K562 (cell line): Measurements from ENCODE around the gene FEN1.

Experiments
- CTCF ChIP-seq, 3 experiments: IDR thresholded peaks in 2 of 3; conservative IDR thresholded peaks in 1 of 3; 2 replicates each; pipeline ENCODE4 v1.5.1; 2011 to 2012; ENCODE audit warnings: low read length in 3 of 3, mild to moderate bottlenecking in 3 of 3, control low read depth in 2 of 3, improper control_type of control experiment in 1 of 3, inconsistent platforms in 1 of 3, low read depth in 1 of 3, mixed read lengths in 1 of 3, moderate library complexity in 1 of 3; ENCODE audit not compliant: insufficient read depth in 2 of 3
- IRF1 ChIP-seq: sonication (generic); formaldehyde crosslinking; IDR thresholded peaks from 2 replicates; pipeline ENCODE4 v1.8.0; 2022; ENCODE audit warnings: missing genetic modification reagents, mild to moderate bottlenecking, borderline replicate concordance
- MAFK ChIP-seq: IDR thresholded peaks from 2 replicates; pipeline ENCODE4 v1.6.1; 2011; ENCODE audit warnings: low read length, improper control_type of control experiment
- NUFIP1 ChIP-seq: fragments of 450-650 bp; IDR thresholded peaks from 2 replicates; pipeline ENCODE4 v1.6.1; 2018; ENCODE audit not compliant: partially characterized antibody
- PHB2 ChIP-seq: fragments of 450-650 bp; IDR thresholded peaks from 2 replicates; pipeline ENCODE4 v1.6.1; 2017; ENCODE audit warnings: low read depth
- POLR2AphosphoS5 ChIP-seq: IDR thresholded peaks from 2 replicates; pipeline ENCODE4 v1.6.1; 2011; ENCODE audit warnings: mild to moderate bottlenecking, low read depth, low read length, moderate library complexity; ENCODE audit not compliant: control insufficient read depth, insufficient read depth
- SETDB1 ChIP-seq: IDR thresholded peaks from one replicate; pipeline ENCODE4 v1.6.1; 2012; ENCODE audit warnings: low read length, control low read depth, inconsistent platforms
- SMC3 ChIP-seq: conservative IDR thresholded peaks from 2 replicates; pipeline ENCODE4 v1.6.1; 2011; ENCODE audit warnings: low read depth, low read length, improper control_type of control experiment; ENCODE audit not compliant: insufficient read depth
- ZNF263 ChIP-seq: sonication (generic); formaldehyde crosslinking; IDR thresholded peaks from 2 replicates; pipeline ENCODE4 v1.8.0; 2022; ENCODE audit warnings: mild to moderate bottlenecking, missing genetic modification reagents, borderline replicate concordance
- ZNF274 ChIP-seq: IDR thresholded peaks from 2 replicates; pipeline ENCODE4 v1.6.1; 2011; ENCODE audit warnings: low read depth, mild to moderate bottlenecking, low read length, moderate library complexity, borderline replicate concordance
- ZSCAN32 ChIP-seq: fragments of 450-650 bp; formaldehyde crosslinking; IDR thresholded peaks from 2 replicates; pipeline ENCODE4 v1.4.0; 2020; ENCODE audit warnings: mild to moderate bottlenecking, moderate library complexity
- TF ChIP-seq, protein P1 (sequence below): sonication (generic); formaldehyde crosslinking; IDR thresholded peaks from 2 replicates; pipeline ENCODE4 v1.8.1; 2022; ENCODE audit warnings: missing genetic modification reagents
- TF ChIP-seq, protein P2 (sequence below): sonication (generic); formaldehyde crosslinking; IDR thresholded peaks from 2 replicates; pipeline ENCODE4 v1.8.1; 2023; ENCODE audit warnings: mild to moderate bottlenecking, missing genetic modification reagents, moderate library complexity
- TF ChIP-seq, protein P3 (sequence below), 3 experiments: fragments of 200-800 bp in 1 of 3; fragments of 250-450 bp in 1 of 3; fragments of 450-650 bp in 1 of 3; sonication (Bioruptor Pico) in 1 of 3; sonication (Bioruptor generic) in 1 of 3; formaldehyde crosslinking in 1 of 3; IDR thresholded peaks; 2 replicates each; pipeline versions ENCODE4 v1.6.1 to v1.8.0; 2016 to 2022; ENCODE audit warnings: mild to moderate bottlenecking in 2 of 3, missing genetic modification characterization in 2 of 3, missing compliant biosample characterization in 1 of 3, moderate library complexity in 1 of 3

- no peak for TF ChIP-seq NUFIP1
- TF ChIP-seq, protein P1, sequence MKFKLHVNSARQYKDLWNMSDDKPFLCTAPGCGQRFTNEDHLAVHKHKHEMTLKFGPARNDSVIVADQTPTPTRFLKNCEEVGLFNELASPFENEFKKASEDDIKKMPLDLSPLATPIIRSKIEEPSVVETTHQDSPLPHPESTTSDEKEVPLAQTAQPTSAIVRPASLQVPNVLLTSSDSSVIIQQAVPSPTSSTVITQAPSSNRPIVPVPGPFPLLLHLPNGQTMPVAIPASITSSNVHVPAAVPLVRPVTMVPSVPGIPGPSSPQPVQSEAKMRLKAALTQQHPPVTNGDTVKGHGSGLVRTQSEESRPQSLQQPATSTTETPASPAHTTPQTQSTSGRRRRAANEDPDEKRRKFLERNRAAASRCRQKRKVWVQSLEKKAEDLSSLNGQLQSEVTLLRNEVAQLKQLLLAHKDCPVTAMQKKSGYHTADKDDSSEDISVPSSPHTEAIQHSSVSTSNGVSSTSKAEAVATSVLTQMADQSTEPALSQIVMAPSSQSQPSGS (CRISPR knock-in tag) = no peak
- TF ChIP-seq SMC3 = no peak
- TF ChIP-seq POLR2AphosphoS5 = no peak
- TF ChIP-seq, protein P2, sequence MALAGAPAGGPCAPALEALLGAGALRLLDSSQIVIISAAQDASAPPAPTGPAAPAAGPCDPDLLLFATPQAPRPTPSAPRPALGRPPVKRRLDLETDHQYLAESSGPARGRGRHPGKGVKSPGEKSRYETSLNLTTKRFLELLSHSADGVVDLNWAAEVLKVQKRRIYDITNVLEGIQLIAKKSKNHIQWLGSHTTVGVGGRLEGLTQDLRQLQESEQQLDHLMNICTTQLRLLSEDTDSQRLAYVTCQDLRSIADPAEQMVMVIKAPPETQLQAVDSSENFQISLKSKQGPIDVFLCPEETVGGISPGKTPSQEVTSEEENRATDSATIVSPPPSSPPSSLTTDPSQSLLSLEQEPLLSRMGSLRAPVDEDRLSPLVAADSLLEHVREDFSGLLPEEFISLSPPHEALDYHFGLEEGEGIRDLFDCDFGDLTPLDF (CRISPR knock-in tag) = no peak
- no peak for TF ChIP-seq CTCF (IDR thresholded peaks at IDR 0.05 in 2 of 3, conservative IDR thresholded peaks at IDR 0.05 in 1 of 3; ENCODE audit: insufficient read depth in 2 of 3, low read depth in 1 of 3, low read length in 3 of 3)
- TF ChIP-seq MAFK = no peak
- TF ChIP-seq ZNF263 (CRISPR knock-in tag) = no peak
- TF ChIP-seq IRF1 = no peak
- TF ChIP-seq ZSCAN32 (CRISPR knock-in tag) = no peak
- no peak for TF ChIP-seq ZNF274
- TF ChIP-seq SETDB1 = no peak
- TF ChIP-seq, protein P3, sequence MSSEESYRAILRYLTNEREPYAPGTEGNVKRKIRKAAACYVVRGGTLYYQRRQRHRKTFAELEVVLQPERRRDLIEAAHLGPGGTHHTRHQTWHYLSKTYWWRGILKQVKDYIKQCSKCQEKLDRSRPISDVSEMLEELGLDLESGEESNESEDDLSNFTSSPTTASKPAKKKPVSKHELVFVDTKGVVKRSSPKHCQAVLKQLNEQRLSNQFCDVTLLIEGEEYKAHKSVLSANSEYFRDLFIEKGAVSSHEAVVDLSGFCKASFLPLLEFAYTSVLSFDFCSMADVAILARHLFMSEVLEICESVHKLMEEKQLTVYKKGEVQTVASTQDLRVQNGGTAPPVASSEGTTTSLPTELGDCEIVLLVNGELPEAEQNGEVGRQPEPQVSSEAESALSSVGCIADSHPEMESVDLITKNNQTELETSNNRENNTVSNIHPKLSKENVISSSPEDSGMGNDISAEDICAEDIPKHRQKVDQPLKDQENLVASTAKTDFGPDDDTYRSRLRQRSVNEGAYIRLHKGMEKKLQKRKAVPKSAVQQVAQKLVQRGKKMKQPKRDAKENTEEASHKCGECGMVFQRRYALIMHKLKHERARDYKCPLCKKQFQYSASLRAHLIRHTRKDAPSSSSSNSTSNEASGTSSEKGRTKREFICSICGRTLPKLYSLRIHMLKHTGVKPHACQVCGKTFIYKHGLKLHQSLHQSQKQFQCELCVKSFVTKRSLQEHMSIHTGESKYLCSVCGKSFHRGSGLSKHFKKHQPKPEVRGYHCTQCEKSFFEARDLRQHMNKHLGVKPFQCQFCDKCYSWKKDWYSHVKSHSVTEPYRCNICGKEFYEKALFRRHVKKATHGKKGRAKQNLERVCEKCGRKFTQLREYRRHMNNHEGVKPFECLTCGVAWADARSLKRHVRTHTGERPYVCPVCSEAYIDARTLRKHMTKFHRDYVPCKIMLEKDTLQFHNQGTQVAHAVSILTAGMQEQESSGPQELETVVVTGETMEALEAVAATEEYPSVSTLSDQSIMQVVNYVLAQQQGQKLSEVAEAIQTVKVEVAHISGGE (CRISPR knock-in tag; IDR thresholded peaks at IDR 0.05) = no peak
- TF ChIP-seq PHB2 = no peak
Observed at GRCh38 chr11:61832207-61832606, 39.5 kb downstream of the FEN1 start.
